ENCODE data around the gene GGN. TPM values are rescaled to one million over a fixed set of nuclear protein-coding genes. Genes with fewer than 3 reads are reported as not detected.
A peak's percentile ranks its signal among the peaks of the same experiment; 100 is the strongest.

The GGN gene
- polyA plus RNA-seq, 1 experiment, result 0.44 TPM

DNA sequence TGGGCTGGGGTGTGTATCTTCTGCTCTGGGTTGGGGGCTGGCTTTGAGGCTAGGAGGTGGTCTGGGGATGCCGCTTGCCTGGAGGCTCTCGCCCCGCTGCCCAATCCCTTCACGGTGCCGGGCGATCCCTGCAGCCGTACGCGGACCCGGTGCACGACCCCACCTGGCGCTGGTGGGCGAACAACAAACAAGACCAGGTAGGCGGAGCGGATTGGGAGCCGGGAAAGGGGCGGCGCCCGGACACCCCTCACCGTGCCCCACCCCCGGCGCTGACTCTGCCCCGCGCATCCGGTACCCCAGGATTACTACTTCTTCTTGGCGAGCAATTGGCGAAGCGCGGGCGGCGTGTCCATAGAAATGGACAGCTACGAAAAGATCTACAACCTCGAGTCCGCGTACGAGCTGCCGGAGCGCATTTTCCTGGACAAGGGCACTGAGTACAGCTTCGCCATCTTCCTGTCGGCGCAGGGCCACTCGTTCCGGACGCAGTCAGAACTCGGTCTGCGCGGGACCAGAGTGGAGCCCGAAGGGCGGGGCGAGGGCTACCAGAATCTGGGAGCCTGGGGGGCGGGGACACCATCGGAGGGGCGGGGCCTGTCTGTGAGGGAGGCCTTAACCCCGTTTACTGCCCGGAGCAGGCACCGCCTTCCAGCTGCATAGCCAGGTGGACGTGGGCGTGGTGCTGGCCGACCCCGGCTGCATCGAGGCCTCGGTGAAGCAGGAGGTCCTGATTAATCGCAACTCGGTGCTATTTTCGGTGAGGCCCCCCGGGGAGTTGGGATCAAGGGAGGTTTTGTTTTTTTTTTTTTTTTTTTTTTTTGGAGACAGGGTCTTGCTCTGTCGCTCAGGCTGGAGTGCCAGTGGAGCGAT, 25.5 kb downstream of the GGN start:
- peak overlapping the region; percentile 54 for H3K4me3 ChIP-seq (ENCODE audit: low read depth, low read length)
- POLR2A ChIA-PET, result interaction anchor here (0.9 kb wide), 1 partner anchor 12 kb away, joined by 3 read pairs; the partner anchor contains the start of gene PSMD8
- H3K36me3 ChIP-seq (ENCODE audit: control insufficient read depth, insufficient read depth, low read length), result no peaks in the 10 kb centered on the region
- CTCF ChIA-PET, result no interaction called here
- TF ChIP-seq, protein P1, sequence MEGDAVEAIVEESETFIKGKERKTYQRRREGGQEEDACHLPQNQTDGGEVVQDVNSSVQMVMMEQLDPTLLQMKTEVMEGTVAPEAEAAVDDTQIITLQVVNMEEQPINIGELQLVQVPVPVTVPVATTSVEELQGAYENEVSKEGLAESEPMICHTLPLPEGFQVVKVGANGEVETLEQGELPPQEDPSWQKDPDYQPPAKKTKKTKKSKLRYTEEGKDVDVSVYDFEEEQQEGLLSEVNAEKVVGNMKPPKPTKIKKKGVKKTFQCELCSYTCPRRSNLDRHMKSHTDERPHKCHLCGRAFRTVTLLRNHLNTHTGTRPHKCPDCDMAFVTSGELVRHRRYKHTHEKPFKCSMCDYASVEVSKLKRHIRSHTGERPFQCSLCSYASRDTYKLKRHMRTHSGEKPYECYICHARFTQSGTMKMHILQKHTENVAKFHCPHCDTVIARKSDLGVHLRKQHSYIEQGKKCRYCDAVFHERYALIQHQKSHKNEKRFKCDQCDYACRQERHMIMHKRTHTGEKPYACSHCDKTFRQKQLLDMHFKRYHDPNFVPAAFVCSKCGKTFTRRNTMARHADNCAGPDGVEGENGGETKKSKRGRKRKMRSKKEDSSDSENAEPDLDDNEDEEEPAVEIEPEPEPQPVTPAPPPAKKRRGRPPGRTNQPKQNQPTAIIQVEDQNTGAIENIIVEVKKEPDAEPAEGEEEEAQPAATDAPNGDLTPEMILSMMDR (IDR thresholded peaks at IDR 0.05; ENCODE audit: insufficient read depth, low read depth, low read length), result no peak
- peaks cover 12% of the 10 kb centered on the region for H3K27me3 ChIP-seq (ENCODE audit: control insufficient read depth, insufficient read depth, low read length)
- DNase-seq (ENCODE audit: low read depth), result no peak

DNA sequence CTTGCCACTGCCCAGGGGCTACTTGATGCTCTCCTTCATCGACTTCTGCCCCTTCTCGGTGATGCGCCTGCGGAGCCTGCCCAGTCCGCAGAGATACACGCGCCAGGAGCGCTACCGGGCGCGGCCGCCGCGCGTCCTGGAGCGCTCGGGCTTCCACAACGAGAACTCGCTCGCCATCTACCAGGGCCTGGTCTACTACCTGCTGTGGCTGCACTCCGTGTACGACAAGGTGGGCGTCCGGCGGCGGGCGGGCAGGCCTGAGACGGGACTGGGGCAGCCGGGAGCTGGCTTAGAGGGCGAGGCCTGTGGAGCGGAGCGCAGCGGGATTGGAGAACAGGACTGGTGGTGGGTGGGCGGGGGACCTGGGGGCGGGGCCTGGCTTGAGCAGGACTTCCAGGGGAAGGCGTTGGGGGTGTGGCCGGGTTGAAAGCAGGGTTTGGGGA, 26.2 kb downstream of the GGN start:
- peak overlapping the region; percentile 54 for H3K4me3 ChIP-seq (ENCODE audit: low read depth, low read length)
- CTCF ChIA-PET, result interaction anchor here (0.8 kb wide), 1 partner anchor 42 kb away, joined by 4 read pairs; the partner anchor contains the start of gene FAM98C
- DNase-seq (ENCODE audit: low read depth), result no peak

GRCh38 chr19:38360839-38361631, 26.8 kb downstream of the GGN start:
- ChIA-PET POLR2A (no interaction called here), CTCF (interaction anchor here (0.8 to 1.3 kb wide), 2 partner anchors 8 to 42 kb away, joined by 4 read pairs; partner anchors contain the start of gene FAM98C)
- Histone ChIP-seq H3K4me3 (ENCODE audit: low read depth, low read length) (peak overlapping the region; percentile 54), H3K36me3 (ENCODE audit: control insufficient read depth, insufficient read depth, low read length) (no peaks in the 10 kb centered on the region), H3K27me3 (ENCODE audit: control insufficient read depth, insufficient read depth, low read length) (peaks cover 15% of the 10 kb centered on the region)
- TF ChIP-seq, protein P1 (IDR thresholded peaks at IDR 0.05; ENCODE audit: insufficient read depth, low read depth, low read length), result no peak
- DNase-seq (ENCODE audit: low read depth), result no peak

More for the DNA sequence above, 26.2 kb downstream of the GGN start:
- Histone ChIP-seq H3K36me3 (ENCODE audit: control insufficient read depth, insufficient read depth, low read length) (no peaks in the 10 kb centered on the region), H3K27me3 (ENCODE audit: control insufficient read depth, insufficient read depth, low read length) (peaks cover 15% of the 10 kb centered on the region)
- POLR2A ChIA-PET, result interaction anchor here (0.9 kb wide), 1 partner anchor 13 kb away, joined by 3 read pairs; the partner anchor contains the start of gene PSMD8
- TF ChIP-seq, protein P1 (IDR thresholded peaks at IDR 0.05; ENCODE audit: insufficient read depth, low read depth, low read length), result peak; percentile 35; the same call in 1 of the 2 replicates

DNA sequence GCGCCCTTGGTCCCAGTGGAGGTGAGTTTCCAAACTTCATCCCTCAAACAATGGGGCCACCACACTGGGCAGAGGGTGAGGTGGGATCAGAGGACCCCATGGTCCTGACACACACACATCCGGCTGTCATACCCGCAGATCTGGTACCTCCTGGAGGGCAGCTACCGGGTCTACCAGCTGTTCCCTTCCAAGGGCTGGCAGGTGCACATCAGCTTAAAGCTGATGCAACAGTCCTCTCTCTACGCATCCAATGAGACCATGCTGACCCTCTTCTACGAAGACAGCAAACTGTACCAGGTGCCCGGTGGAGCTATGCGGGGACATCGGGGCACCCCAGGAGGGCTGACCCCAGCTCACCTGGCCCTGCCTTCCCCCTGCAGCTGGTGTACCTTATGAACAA, 27.5 kb downstream of the GGN start:
- H3K27me3 ChIP-seq (ENCODE audit: control insufficient read depth, insufficient read depth, low read length), result peaks cover 15% of the 10 kb centered on the region
- no peaks in the 10 kb centered on the region for H3K36me3 ChIP-seq (ENCODE audit: control insufficient read depth, insufficient read depth, low read length)
- ChIA-PET POLR2A (no interaction called here), CTCF (interaction anchor here (1.3 kb wide), 1 partner anchor 9 kb away, joined by 4 read pairs; no protein-coding TSS in a partner anchor)
- DNase-seq (ENCODE audit: low read depth), result no peak
- TF ChIP-seq, protein P1 (IDR thresholded peaks at IDR 0.05; ENCODE audit: insufficient read depth, low read depth, low read length), result no peak
- H3K4me3 ChIP-seq (ENCODE audit: low read depth, low read length), result no peak overlapping the region
